ENCODE results near the gene NMNAT2.
"Not testable (repeated sequence)": the region's sequence is repeated elsewhere in the genome, so short reads cannot be mapped to it uniquely, and the experiment has no call there.

Gene NMNAT2

DNA sequence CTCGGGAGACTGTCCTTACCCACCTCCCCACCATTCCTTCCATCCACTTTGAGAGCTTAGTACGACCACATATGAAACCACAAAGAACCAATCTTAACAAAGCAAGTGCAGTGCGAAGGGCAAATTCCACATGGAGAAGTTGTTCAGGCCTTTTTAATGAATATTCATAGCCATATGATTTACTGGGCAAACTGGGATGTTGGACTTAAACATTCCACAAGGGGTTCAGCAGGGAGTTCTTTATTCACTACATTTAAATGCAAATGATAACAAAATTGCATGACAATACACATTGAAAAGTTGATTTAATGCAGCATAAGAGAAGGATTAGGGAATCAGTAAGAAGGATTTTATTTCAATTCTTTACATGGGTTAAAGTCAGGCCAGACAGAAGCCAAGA lies 14.7 kb downstream of the NMNAT2 start:
- Histone ChIP-seq H3K9me3 (no peaks in the 10 kb centered on the region), H3K4me3 (ENCODE audit: low read depth, low read length) (no peak overlapping the region), H3K27me3 (no peaks in the 10 kb centered on the region), H3K4me1 (peaks cover 7% of the 10 kb centered on the region), H3K36me3 (no peaks in the 10 kb centered on the region)
- TF ChIP-seq, protein P1, sequence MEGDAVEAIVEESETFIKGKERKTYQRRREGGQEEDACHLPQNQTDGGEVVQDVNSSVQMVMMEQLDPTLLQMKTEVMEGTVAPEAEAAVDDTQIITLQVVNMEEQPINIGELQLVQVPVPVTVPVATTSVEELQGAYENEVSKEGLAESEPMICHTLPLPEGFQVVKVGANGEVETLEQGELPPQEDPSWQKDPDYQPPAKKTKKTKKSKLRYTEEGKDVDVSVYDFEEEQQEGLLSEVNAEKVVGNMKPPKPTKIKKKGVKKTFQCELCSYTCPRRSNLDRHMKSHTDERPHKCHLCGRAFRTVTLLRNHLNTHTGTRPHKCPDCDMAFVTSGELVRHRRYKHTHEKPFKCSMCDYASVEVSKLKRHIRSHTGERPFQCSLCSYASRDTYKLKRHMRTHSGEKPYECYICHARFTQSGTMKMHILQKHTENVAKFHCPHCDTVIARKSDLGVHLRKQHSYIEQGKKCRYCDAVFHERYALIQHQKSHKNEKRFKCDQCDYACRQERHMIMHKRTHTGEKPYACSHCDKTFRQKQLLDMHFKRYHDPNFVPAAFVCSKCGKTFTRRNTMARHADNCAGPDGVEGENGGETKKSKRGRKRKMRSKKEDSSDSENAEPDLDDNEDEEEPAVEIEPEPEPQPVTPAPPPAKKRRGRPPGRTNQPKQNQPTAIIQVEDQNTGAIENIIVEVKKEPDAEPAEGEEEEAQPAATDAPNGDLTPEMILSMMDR (IDR thresholded peaks at IDR 0.05; ENCODE audit: low read depth, low read length): no peak
- DNase-seq: no peak

DNA sequence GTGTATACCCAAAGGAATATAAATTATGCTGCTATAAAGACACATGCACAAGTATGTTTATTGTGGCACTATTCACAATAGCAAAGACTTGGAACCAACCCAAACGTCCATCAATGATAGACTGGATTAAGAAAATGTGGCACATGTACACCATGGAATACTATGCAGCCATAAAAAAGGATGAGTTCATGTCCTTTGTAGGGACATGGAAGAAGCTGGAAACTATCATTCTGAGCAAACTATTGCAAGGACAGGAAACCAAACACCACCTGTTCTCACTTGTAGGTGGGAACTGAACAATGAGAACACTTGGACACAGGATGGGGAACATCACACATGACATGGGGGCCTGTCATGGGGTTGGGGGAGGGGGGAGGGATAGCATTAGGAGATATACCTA lies 16.6 kb downstream of the NMNAT2 start:
- H3K4me1 ChIP-seq; DNase-seq; H3K36me3 ChIP-seq; H3K4me3 ChIP-seq (ENCODE audit: low read depth, low read length); H3K9me3 ChIP-seq; H3K27me3 ChIP-seq: not testable (repeated sequence)

DNA sequence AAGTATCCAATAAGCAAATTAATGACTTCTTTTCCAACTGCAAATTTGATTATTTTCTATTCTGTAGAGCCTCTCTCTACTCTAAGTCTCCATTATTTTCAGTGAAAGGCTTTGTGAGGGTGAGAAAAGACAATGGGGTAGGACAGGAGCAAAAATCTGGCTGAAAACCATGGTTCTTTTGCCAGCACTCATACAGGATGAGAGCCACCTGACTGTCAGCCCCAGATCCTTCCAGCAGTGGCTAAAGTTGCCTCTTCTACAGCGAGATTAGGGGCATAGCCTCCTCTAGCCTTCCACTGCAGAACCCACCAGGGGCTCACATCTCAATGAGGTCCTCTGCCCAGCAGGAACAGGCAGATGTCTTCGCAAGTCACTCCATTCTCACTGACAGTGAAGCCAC lies 23.7 kb downstream of the NMNAT2 start:
- no peak for DNase-seq
- H3K4me1 ChIP-seq: no peaks in the 10 kb centered on the region
- H3K4me3 ChIP-seq (ENCODE audit: low read depth, low read length): no peak overlapping the region
- H3K9me3 ChIP-seq: no peaks in the 10 kb centered on the region
- TF ChIP-seq, protein P1 (IDR thresholded peaks at IDR 0.05; ENCODE audit: low read depth, low read length): no peak
- no peaks in the 10 kb centered on the region for H3K27me3 ChIP-seq
- no peaks in the 10 kb centered on the region for H3K36me3 ChIP-seq

DNA sequence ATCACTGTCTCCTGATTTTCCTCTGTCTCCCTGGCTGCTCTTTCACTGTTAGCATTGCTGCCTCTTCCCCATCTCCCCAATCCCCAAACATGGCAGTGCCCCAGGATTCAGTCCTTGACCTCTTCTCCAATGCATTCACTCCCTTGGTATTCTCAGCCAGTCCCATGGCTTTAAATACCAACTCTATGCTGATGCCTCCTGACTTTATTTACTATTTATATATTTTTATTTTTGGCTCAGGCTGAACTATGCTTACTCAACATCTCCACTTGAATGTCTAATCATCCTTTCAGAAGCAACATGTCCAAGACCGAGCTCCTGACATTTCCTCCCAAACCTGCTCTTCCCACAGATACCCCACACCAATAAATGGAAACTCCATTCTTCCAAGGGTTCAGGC lies 26.3 kb downstream of the NMNAT2 start:
- no peaks in the 10 kb centered on the region for H3K4me1 ChIP-seq
- TF ChIP-seq, protein P1 (IDR thresholded peaks at IDR 0.05; ENCODE audit: low read depth, low read length): no peak
- no peaks in the 10 kb centered on the region for H3K9me3 ChIP-seq
- no peaks in the 10 kb centered on the region for H3K27me3 ChIP-seq
- no peak overlapping the region for H3K4me3 ChIP-seq (ENCODE audit: low read depth, low read length)
- no peaks in the 10 kb centered on the region for H3K36me3 ChIP-seq
- no peak for DNase-seq

DNA sequence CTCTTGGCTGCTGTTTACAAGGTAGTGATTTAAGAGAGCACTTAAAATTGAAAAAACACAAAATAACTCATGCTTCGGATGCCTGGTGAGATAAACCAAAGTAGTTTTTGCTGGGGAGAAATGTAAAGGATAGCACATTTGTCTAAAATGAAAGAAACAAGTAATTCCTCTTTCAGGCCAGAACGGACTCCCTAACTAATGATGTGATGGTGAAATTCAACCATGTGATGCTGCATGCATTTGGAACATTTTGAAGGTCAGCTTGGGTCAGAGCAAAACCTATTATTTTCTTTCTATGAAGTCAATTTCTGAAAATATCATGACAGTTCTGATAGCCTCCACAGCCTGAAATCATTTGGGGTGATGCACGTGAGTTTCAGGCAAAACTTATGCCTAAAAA lies 27.6 kb downstream of the NMNAT2 start:
- Histone ChIP-seq H3K9me3 (no peaks in the 10 kb centered on the region), H3K4me3 (ENCODE audit: low read depth, low read length) (no peak overlapping the region), H3K36me3 (no peaks in the 10 kb centered on the region), H3K4me1 (no peaks in the 10 kb centered on the region), H3K27me3 (no peaks in the 10 kb centered on the region)
- DNase-seq: no peak
- TF ChIP-seq, protein P1 (IDR thresholded peaks at IDR 0.05; ENCODE audit: low read depth, low read length): no peak

DNA sequence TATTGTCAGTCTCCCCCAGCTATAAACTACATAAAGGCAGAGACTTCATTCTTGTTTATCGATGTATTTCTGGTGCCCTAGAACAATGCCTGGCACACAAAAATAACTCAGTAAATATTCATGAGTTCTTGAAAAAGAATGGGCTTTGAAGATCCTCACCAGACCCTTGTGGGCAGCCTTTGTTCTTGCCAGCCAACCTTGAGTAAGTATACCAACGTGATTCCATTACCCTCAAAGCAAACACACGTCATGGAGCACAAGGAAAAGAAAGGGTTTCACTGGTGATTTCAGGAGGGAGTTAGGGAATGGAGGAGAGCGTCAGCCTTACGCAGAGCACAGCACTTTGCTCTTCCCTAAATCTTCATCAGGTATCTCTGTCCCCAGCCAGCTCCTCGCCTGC lies 29.4 kb downstream of the NMNAT2 start:
- DNase-seq: no peak

More for the DNA sequence above, 29.4 kb downstream of the NMNAT2 start:
- Histone ChIP-seq H3K4me1 (no peaks in the 10 kb centered on the region), H3K36me3 (no peaks in the 10 kb centered on the region), H3K4me3 (ENCODE audit: low read depth, low read length) (no peak overlapping the region), H3K27me3 (no peaks in the 10 kb centered on the region), H3K9me3 (no peaks in the 10 kb centered on the region)
- TF ChIP-seq, protein P1 (IDR thresholded peaks at IDR 0.05; ENCODE audit: low read depth, low read length): no peak
